Natural killer cell treated with Interleukin-12 subunit alpha and Interleukin-12 subunit beta and Interleukin-15 and Interleukin-18, amount 100 ng/mL, for 72 hours (primary cell): ENCODE measurements around the gene NR3C2. TPM values are rescaled to one million over a fixed set of nuclear protein-coding genes. Genes with fewer than 3 reads are reported as not detected.
"Not testable (repeated sequence)": the region's sequence is repeated elsewhere in the genome, so short reads cannot be mapped to it uniquely, and the experiment has no call there.

ENCODE experiments used
- ATAC-seq, 2 donors: fragments of 150-1000 bp; cut with Tn5 transposase in 1 of 2; sonication (Bioruptor Pico), chemical (Tn5 transposase) in 1 of 2; 2 replicates each; pipeline ENCODE4 v1.10.0; 2021
- DNase-seq: peaks from one replicate; pipeline ENCODE4 v3.0.0; 2022; ENCODE audit warnings: low spot score
- H3K27ac Mint-ChIP-seq, 2 donors: 1 replicate in 1 of 2; 2 replicates in 1 of 2; pipeline ENCODE4 v1.8.0; 2022; ENCODE audit warnings: mixed read lengths in 2 of 2, mild to moderate bottlenecking in 1 of 2, moderate library complexity in 1 of 2
- H3K27me3 Mint-ChIP-seq, 2 donors: 1 replicate in 1 of 2; 2 replicates in 1 of 2; pipeline ENCODE4 v1.8.0; 2022; ENCODE audit warnings: mixed read lengths in 2 of 2
- H3K36me3 Mint-ChIP-seq: one replicate; pipeline ENCODE4 v1.8.0; 2022; ENCODE audit warnings: mixed read lengths
- H3K4me1 Mint-ChIP-seq, 2 donors: 1 replicate in 1 of 2; 2 replicates in 1 of 2; pipeline ENCODE4 v1.8.0; 2022; ENCODE audit warnings: low read depth in 2 of 2, mixed read lengths in 2 of 2, mild to moderate bottlenecking in 1 of 2
- H3K4me3 Mint-ChIP-seq: one replicate; pipeline ENCODE4 v1.8.0; 2022; ENCODE audit warnings: mixed read lengths
- H3K9me3 Mint-ChIP-seq: 2 replicates; pipeline ENCODE4 v1.8.0; 2022; ENCODE audit warnings: mixed read lengths
- total RNA-seq, 2 donors: library from RNA; stranded (reverse); gene quantifications; one replicate each; pipeline ENCODE4 v1.2.3, GENCODE V29; 2022

NR3C2 gene
- total RNA-seq, 2 donors from 2014 or later: 1.5 to 2.4 TPM

DNA sequence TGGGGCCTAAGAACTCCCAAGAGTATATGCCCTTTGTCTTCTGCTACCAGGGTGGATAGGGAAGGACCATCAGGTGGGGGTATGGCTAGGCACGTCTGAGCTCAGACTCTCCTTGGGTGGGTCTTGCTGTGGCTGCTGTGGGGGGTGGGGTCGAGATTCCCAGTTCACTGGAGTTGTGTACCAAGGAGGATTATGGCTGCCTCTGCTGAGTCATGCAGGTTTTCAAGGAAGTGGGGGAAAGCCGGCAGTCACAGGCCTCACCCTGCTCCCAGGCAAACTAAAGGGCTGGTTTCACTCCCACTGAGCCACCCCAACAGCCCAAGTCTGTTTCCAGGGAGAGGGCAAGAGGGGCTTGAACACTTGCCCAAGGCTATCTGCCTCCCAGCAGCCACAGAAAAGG, 249.7 kb downstream of the NR3C2 start:
- Mint-ChIP-seq H3K27ac (no peak overlapping the region), H3K27me3 (peaks cover 0 to 2% of the 10 kb centered on the region in 2 donors), H3K4me1 (no peaks in the 10 kb centered on the region), H3K9me3 (peaks cover 2% of the 10 kb centered on the region), H3K4me3 (no peak overlapping the region), H3K36me3 (peaks cover 4% of the 10 kb centered on the region)
- DNase-seq: no peak
- no peak for ATAC-seq

DNA sequence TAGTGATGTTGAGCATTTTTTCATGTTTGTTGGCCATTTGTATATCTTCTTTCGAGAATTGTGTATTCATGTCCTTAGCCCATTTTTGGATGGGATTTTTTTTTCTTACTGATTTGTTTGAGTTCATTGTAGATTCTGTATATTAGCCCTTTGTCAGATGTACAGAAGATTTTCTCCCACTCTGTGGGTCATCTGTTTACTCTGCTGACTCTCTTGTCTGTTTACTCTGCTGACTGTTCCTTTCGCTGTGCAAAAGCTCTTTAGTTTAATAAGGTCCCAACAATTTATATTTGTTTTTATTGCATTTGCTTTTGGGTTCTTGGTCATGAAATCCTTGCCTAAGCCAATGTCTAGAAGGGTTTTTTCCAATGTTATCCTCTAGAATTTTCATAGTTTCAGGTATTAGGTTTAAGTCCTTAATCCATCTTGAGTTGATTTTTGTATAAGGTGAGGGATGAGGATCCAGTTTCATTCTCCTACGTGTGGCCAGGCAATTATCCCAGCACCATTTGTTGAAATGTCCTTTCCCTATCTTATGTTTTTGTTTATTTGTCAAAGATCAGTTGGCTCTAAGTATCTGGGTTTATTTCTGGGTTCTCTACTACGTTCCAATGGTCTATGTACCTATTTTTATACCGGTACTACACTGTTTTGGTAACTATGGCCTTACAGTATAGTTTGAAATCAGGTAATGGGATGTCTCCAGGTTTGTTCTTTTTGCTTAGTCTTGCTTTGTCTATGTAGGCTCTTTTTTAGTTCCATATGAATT, 254.6 kb downstream of the NR3C2 start:
- H3K9me3 Mint-ChIP-seq, H3K4me1 Mint-ChIP-seq, H3K27me3 Mint-ChIP-seq, ATAC-seq, DNase-seq, H3K36me3 Mint-ChIP-seq, H3K27ac Mint-ChIP-seq, H3K4me3 Mint-ChIP-seq: not testable (repeated sequence)

DNA sequence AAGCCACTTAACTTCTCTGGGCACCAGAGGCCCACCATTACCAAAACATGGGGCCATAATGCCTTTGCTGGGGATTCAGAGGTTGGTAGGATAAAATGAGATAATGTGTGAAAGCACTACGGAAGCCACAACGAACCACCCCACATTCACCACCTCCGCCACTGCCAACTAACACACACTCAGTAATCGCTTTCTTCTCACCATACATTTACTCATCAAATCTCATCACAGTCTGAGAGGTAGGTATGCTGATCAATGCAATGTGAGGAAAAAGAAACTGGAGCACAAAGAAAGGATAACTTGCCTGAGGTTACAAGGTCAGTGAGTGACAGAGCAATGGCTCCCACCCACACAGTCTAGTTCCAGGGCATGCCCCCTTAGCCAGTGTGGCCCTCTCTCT, 257.3 kb downstream of the NR3C2 start:
- no peak for DNase-seq
- no peak overlapping the region for H3K4me3 Mint-ChIP-seq
- no peak overlapping the region for H3K27ac Mint-ChIP-seq
- no peaks in the 10 kb centered on the region for H3K4me1 Mint-ChIP-seq
- peaks cover 0 to 7% of the 10 kb centered on the region in 2 donors for H3K27me3 Mint-ChIP-seq
- ATAC-seq: peak in 1 of 2 donors; percentile 51
- H3K36me3 Mint-ChIP-seq: no peaks in the 10 kb centered on the region
- peaks cover under 1% of the 10 kb centered on the region for H3K9me3 Mint-ChIP-seq

DNA sequence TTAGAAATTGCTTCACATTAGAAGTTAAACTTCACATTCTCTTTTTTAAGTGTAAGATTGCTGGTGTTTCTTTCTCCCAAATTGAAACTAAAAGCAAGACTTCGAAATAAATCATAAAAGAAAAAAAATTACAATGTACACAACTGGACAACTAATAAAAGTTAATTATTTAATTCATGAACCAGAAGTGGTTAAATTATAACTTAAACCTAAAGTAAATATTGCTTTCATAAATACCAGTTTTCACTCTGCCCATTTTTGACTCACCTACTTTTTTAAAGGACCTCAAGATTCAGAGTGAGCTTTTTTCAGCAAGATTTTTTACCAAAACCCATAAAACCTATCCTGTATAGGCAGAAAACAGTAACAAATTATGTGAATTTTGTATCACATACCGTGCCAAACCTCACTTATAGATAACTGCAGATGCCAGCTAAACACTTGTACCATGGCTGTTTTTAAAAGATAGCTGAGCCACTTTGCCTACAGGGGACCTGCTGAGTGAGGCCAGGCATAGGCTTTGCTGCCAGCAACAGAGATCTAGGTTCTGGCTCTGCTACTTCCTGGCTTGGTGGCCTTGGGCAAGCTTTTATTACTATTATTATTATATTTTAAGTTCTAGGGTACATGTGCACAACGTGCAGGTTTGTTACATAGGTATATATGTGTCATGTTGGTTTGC, 259.8 kb downstream of the NR3C2 start:
- ATAC-seq (no peak), DNase-seq (no peak)
- peaks cover 0 to 6% of the 10 kb centered on the region in 2 donors for H3K4me1 Mint-ChIP-seq
- H3K4me3 Mint-ChIP-seq: no peak overlapping the region
- no peaks in the 10 kb centered on the region for H3K36me3 Mint-ChIP-seq
- no peak overlapping the region for H3K27ac Mint-ChIP-seq
- no peaks in the 10 kb centered on the region for H3K9me3 Mint-ChIP-seq
- peaks cover 7 to 8% of the 10 kb centered on the region in 2 donors for H3K27me3 Mint-ChIP-seq

DNA sequence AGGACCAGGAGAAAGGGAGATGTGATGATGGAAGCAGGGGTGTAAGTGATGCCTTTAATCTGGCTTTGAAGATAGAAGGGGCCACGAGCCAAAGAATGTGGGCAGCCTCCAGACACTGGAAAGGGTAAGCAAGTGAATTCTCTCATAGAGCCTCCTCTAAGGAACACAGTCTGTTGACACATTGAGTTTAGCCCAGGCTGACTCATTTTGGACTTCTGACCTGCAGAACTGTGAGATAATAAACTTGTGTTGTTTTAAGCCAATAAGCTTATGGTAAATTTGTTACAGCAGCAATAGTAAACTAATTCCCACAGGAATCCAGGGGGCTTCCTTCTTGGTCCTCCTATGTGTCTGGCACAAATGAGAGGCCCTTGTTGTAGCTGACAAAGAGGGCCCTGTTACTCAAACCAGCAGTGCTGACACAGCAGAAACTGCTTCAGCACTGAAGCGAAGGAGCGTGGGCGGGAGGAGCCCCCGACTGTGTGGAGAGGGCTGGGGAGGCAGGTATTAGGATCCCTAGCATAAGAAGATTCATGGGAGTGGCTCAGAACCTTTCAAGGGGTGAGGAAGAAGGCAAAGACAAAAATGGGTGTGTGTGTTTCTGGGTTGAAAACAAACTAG, 268.7 kb downstream of the NR3C2 start:
- Mint-ChIP-seq H3K9me3 (peaks cover 4% of the 10 kb centered on the region), H3K4me1 (peaks cover 1 to 9% of the 10 kb centered on the region in 2 donors), H3K36me3 (no peaks in the 10 kb centered on the region), H3K27me3 (peaks cover 8 to 10% of the 10 kb centered on the region in 2 donors), H3K4me3 (no peak overlapping the region), H3K27ac (no peak overlapping the region)
- ATAC-seq (no peak), DNase-seq (no peak)

DNA sequence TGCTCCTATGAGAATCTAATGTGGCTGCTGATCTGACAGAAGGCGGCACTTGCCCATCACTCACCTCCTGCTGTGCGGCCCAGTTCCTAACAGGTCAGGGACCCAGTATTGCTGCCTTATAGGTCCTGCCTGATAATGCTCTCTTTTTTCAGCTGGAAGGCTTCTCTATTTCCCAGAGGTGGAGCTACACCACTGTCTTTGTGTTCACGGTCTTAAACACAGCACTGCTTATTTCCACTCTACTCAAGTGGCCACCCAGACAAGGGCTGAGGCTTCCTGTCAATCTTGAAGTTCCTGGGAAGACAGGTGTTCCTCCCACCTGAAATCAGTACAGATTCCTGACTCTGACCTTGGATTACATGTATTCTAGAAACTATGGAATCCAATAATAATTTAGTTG, 270.6 kb downstream of the NR3C2 start:
- Mint-ChIP-seq H3K9me3 (peaks cover 4% of the 10 kb centered on the region), H3K27ac (no peak overlapping the region), H3K4me3 (no peak overlapping the region), H3K4me1 (peaks cover 0 to 9% of the 10 kb centered on the region in 2 donors), H3K27me3 (peaks cover 8% of the 10 kb centered on the region in 2 donors), H3K36me3 (no peaks in the 10 kb centered on the region)
- ATAC-seq (no peak), DNase-seq (no peak)

DNA sequence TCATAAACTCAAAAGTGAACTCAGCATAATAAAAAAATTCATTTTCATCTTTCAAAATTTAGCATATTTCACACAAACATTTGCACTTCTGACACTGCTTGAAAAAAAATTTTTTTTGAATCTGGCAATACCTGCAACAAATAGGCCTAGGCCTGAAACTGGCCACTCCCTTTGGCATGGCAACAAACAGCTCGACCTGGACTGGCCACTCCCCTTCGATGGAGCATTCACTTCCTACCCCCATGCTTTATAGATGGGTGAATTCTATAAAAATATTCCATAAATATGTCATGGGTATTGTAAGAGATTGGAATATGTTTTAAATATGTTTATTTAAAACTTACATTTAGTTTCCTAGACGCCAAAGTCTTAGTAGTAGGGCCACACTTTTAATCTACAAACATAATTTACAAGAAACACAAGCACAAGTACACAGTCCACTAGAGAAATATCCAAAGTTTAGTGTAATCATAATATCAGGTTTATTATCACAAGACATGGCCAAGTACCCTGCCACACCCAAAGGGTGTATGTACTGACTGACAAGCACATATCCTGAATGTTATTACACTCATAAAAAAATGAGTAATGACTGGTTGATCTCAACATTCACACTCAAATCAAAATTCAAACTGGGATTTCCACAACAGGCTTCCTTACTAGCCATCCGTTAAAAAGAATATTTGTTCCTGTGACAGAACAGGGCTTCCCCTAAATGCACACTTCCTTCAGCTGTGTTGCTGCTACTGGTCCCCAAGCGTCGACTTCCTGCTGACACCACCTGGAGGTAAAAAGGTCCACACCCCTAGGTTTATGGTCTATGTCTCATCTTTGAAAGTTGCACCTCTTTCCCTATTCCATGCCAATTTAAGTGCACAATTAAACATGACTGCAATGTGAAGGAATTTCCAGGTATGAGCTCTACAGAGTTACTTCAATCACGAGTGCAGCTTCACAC, 271.5 kb downstream of the NR3C2 start:
- no peak overlapping the region for H3K27ac Mint-ChIP-seq
- DNase-seq (no peak), ATAC-seq (no peak)
- H3K27me3 Mint-ChIP-seq: peaks cover 8% of the 10 kb centered on the region in 2 donors
- no peaks in the 10 kb centered on the region for H3K36me3 Mint-ChIP-seq
- H3K9me3 Mint-ChIP-seq: peaks cover 4% of the 10 kb centered on the region
- no peak overlapping the region for H3K4me3 Mint-ChIP-seq
- peaks cover 0 to 9% of the 10 kb centered on the region in 2 donors for H3K4me1 Mint-ChIP-seq

DNA sequence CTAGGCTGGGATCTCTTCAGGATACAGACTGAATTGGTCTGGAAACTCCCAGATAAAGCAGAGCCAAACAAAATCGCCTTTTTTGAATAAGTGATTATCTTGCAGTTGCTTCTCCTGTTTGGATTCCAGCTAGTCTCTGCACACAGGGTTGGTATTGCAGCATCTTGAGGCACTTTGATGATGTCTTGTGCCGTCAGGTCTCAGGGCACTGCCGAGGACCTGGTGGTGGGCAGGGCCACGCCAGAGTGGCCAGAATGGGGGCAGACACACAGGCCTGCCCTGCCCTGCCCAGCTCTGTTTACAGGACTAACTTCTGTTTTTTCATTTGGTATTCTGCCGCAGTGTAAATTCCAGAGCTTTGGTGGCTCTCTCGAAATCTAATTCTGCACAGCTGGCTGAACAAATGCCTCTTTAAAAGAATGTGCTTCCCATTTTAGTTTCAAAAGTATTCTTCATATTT, 276.1 kb downstream of the NR3C2 start:
- no peak for DNase-seq
- H3K4me3 Mint-ChIP-seq: no peak overlapping the region
- H3K27me3 Mint-ChIP-seq: no peaks in the 10 kb centered on the region
- H3K4me1 Mint-ChIP-seq: peaks cover 0 to 5% of the 10 kb centered on the region in 2 donors
- no peaks in the 10 kb centered on the region for H3K9me3 Mint-ChIP-seq
- H3K36me3 Mint-ChIP-seq: no peaks in the 10 kb centered on the region
- no peak overlapping the region for H3K27ac Mint-ChIP-seq
- ATAC-seq: no peak

DNA sequence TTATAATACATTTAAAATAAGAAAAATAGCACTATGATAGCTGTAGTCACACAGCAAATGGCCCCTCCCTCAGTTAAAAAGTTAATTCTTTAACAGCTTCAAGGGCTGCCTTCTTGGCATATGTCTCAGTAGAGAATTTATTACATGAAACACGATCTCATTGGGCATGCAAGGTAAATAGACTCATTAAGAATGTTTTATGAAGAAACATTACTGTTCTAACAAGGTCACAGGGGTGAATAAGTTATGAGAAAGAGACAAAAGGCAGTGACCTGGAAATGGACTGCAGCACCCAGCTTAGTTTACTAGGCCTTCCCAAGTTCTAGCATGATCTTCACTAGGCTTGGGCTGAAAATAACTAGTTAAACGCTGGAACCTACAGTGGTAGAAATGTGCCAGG, 277.7 kb downstream of the NR3C2 start:
- Mint-ChIP-seq H3K27ac (no peak overlapping the region), H3K9me3 (no peaks in the 10 kb centered on the region), H3K4me1 (no peaks in the 10 kb centered on the region), H3K36me3 (no peaks in the 10 kb centered on the region), H3K27me3 (no peaks in the 10 kb centered on the region), H3K4me3 (no peak overlapping the region)
- no peak for DNase-seq
- ATAC-seq: no peak

DNA sequence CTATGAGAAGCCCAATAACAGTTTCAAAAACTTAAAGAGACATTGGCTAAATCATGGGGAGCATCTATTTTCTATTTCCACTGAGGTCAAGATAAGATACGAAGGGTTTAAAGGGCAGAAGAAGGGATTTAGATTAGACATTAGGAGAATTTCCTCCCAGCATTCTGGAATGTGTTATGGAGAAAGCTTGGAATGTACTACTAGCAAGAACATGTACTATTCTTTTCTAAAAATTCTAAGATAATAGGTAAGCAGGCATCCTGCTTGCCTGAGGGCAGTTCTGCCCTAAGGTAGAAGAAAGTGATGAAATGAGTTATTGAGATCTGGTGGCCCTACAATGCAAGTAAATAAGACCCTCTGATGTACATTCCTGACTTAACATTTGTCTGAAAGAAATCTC, 279.2 kb downstream of the NR3C2 start:
- Mint-ChIP-seq H3K27me3 (no peaks in the 10 kb centered on the region), H3K27ac (no peak overlapping the region), H3K4me1 (no peaks in the 10 kb centered on the region), H3K36me3 (no peaks in the 10 kb centered on the region), H3K9me3 (no peaks in the 10 kb centered on the region), H3K4me3 (no peak overlapping the region)
- ATAC-seq (no peak), DNase-seq (no peak)

DNA sequence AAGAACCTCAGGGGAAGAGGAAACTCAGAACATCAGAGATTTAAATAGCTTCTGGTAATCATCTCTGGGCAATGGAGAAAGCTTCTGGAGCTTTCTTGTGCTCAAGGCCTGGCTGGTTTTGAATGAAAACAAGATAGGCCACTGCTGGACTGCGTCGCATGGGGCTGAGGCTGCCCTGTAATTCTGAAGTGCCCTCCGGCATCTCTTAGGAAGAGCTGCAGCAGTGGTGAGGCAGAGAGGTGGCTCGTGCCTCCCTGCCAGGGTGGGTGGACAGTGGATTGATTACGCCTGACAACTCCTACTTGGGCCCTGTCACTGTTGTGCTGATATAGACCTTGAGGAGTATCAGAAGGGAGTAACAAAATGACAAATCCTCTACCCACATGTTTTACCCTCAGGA, 279.7 kb downstream of the NR3C2 start:
- Mint-ChIP-seq H3K27ac (no peak overlapping the region), H3K4me1 (no peaks in the 10 kb centered on the region), H3K27me3 (no peaks in the 10 kb centered on the region), H3K4me3 (no peak overlapping the region), H3K36me3 (no peaks in the 10 kb centered on the region), H3K9me3 (no peaks in the 10 kb centered on the region)
- ATAC-seq (no peak), DNase-seq (no peak)

DNA sequence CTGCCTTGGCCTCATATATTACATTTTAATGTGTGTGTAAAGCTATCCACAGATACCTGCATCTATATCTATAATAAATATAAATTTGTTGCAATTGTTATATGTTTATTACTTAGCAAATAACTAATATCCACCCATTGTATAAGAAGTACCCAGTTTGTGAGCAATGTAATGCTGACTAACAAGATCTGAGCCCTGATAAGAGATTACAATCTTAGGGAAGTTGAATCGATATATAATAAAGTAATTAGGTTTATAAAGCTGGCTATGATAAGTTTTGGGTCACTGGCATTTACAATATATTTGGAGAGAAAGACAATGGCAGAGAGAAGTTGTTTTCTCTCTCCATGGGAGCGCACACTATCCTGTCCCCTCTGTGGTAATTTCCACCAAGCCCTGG, 280.6 kb downstream of the NR3C2 start:
- no peak for ATAC-seq
- Mint-ChIP-seq H3K27me3 (peaks cover 0 to 2% of the 10 kb centered on the region in 2 donors), H3K36me3 (no peaks in the 10 kb centered on the region), H3K9me3 (no peaks in the 10 kb centered on the region), H3K4me3 (no peak overlapping the region), H3K4me1 (no peaks in the 10 kb centered on the region), H3K27ac (no peak overlapping the region)
- no peak for DNase-seq

DNA sequence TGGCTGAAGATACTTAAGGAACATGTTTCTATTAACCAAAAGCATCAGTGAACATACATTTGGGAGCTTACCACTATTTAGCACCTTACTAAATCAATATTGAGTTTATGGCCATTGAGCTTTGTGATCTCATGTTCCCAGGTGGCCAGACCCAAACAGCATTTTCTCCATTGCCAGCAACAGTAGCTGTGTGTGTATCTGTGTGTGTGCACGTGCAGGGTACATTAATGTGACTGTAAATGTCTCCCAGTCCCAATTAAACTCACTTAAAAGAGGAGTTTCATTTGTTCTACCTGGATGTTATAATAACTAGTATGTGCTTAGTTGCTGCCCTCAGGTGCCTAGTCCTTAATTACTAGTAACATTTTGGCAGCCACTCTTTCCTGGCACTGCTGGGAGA, 282.4 kb downstream of the NR3C2 start:
- H3K36me3 Mint-ChIP-seq: no peaks in the 10 kb centered on the region
- peaks cover 0 to 2% of the 10 kb centered on the region in 2 donors for H3K27me3 Mint-ChIP-seq
- H3K9me3 Mint-ChIP-seq: no peaks in the 10 kb centered on the region
- H3K4me3 Mint-ChIP-seq: no peak overlapping the region
- H3K4me1 Mint-ChIP-seq: no peaks in the 10 kb centered on the region
- no peak overlapping the region for H3K27ac Mint-ChIP-seq
- ATAC-seq (no peak), DNase-seq (no peak)
